AG10803 (cell line): Measurements from ENCODE around the gene FNDC3A.

Source experiments
- DNase-seq: peaks from one replicate; pipeline ENCODE4 v3.0.0; 2010; ENCODE audit warnings: low read depth
- H3K4me3 ChIP-seq: 2 replicates; pipeline ENCODE4 v1.5.1; 2011; ENCODE audit warnings: mild to moderate bottlenecking, low read length, control low read depth
- TF ChIP-seq, protein P1 (sequence below): conservative IDR thresholded peaks from 2 replicates; pipeline ENCODE4 v1.5.1; 2011; ENCODE audit warnings: mild to moderate bottlenecking, low read length, control low read depth, inconsistent platforms

The FNDC3A gene

DNA sequence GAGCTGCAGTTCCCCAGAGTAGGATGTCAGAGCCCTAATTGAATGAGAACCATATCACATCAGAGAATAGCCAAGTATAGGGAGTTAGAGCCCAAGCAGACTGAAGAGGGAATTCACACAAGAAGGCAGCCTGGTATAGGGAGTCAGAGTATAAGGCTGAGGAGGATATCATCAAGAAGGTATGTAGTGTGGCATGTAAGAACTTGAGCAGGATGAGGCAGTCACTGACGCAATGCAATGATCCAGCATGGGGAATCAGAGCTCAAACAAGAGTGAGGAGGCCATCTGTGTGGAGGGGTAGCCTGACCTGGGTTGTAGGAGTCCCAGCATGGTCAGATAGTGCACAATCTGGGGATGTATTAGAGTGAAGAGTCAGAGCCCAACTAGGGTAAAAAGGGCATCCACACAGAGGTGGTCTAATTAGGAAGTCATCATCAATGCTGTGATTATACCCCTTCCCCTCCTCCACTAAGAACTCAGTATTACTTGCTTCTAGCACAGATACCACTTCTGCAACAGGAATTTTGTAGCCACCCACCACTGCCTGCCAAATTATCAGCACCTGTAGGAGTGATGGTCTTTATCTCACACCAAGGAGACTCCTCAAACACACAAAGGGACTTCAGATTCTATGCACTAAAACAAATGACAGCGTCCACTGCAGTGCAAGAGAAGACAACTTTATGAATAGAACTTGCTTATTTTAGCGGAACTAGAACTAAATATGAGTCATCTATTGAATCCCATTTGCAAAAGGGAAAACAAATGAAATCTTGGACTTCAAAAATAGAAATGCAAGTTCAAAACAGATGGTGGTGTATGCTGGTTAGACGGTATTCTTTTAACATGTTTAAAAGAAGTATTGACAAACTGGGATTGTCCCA is 107.2 kb downstream of the FNDC3A start:
- TF ChIP-seq, protein P1, sequence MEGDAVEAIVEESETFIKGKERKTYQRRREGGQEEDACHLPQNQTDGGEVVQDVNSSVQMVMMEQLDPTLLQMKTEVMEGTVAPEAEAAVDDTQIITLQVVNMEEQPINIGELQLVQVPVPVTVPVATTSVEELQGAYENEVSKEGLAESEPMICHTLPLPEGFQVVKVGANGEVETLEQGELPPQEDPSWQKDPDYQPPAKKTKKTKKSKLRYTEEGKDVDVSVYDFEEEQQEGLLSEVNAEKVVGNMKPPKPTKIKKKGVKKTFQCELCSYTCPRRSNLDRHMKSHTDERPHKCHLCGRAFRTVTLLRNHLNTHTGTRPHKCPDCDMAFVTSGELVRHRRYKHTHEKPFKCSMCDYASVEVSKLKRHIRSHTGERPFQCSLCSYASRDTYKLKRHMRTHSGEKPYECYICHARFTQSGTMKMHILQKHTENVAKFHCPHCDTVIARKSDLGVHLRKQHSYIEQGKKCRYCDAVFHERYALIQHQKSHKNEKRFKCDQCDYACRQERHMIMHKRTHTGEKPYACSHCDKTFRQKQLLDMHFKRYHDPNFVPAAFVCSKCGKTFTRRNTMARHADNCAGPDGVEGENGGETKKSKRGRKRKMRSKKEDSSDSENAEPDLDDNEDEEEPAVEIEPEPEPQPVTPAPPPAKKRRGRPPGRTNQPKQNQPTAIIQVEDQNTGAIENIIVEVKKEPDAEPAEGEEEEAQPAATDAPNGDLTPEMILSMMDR: no peak
- peak; percentile 85 for DNase-seq

DNA sequence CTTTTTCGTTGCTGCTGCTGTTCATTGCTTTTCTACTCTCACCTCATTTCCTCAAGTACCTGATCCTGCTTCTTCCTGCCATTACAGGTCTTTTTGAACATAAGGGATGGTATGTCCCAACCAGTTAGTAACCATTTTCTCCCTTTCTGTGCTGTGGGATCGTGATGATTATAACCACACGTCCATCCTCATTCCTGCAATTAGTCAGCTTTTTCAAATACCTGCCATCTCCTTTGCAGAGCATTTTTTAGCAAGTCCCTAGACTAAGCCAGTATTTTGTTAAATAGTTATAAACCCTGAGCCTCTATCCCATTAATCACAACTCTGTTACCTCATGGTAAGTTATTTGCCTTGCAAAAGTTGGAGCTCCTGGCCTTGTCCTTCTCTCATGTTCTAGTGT is 109.2 kb downstream of the FNDC3A start:
- no peak overlapping the region for H3K4me3 ChIP-seq
- DNase-seq: no peak
- TF ChIP-seq, protein P1: no peak

More for the DNA sequence above, 107.2 kb downstream of the FNDC3A start:
- H3K4me3 ChIP-seq: no peak overlapping the region

DNA sequence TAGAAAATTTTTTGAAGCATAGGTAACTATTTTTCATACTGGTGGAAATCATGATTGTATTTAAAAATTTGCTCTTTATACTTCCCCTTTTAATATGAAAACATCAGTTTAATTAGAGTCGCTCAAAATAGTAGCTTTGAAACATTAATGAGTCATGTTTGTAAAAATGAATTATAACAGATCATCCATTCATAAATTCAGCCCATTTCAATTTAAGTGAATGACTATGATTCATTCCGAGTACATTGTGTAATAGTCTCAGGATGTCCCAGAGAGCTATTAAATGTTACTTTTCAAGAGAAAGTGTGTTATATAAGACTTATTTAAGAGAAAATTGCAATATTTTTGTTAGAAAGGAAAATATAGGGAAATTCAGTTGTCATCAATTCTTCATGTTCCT is 111.0 kb downstream of the FNDC3A start:
- TF ChIP-seq, protein P1: no peak
- peak; percentile 51 for DNase-seq
- H3K4me3 ChIP-seq: no peak overlapping the region

DNA sequence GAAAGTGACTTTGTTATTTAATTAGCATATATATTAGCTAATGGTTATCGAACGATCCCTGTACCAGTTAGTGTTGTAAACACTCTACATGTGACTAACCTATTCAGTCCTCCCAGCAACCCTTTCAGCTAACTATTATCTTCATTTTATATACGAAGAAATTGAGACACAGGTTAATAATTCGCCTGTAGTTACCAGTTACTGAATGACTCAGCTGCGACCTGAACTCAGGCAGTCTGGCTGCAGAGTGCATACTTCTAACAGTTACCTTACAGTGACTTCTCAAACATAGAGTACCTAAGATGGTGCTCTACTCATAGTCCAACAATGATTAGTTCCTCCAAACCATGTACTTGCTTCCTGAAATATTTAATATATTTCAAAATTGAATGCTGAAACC is 117.7 kb downstream of the FNDC3A start:
- TF ChIP-seq, protein P1: no peak
- no peak for DNase-seq
- H3K4me3 ChIP-seq: no peak overlapping the region

DNA sequence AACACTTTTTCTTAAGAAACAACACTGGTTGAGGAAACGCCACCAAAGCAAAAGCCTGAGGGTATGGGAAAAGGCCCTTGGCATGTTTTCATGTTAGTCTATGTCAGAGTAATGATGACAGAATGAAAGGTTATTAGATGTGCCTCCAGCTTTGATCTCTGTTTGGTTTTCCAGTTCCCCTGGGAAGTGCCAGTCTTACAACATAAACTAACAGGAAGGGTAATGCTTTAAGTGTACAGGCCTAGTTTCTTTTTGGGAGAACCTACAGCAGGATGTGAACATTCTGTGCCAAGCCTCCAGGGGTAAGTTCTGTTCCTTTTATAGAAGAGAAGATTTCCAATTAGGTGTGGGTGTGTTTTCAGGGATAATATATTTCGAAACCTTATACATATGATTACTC is 121.7 kb downstream of the FNDC3A start:
- TF ChIP-seq, protein P1: no peak
- H3K4me3 ChIP-seq: no peak overlapping the region
- DNase-seq: peak; percentile 63

DNA sequence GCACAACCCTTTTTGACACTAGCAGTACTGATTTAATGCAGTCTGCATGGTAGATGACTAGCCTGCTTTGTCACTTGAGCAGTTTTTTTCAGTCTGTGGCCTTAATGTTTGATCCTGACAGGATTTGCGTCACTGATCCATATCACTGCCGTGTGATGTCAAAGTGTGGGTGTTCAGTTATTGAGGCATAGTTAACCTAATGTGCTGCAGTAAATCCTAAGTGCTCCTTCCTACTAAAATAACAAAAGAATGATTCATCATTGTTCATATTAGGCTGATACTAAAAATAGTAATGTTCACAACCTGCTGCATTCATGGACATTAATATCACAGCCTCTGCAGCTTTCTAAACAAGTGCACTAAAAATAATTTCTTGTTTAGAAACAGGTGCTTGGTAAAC is 122.5 kb downstream of the FNDC3A start:
- TF ChIP-seq, protein P1: no peak
- DNase-seq: peak; percentile 79
- no peak overlapping the region for H3K4me3 ChIP-seq
